Left ventricle myocardium superior (tissue), 1 donor: ENCODE results near the gene MIR17HG. TPM values are rescaled to one million over a fixed set of nuclear protein-coding genes. Genes with fewer than 3 reads are reported as not detected.
A peak's percentile ranks its signal among the peaks of the same experiment; 100 is the strongest.
"Not testable (repeated sequence)": the region's sequence is repeated elsewhere in the genome, so short reads cannot be mapped to it uniquely, and the experiment has no call there.

Source experiments
- ATAC-seq: fragments of 200-7000 bp; cut with Tn5 transposase; one replicate; pipeline ENCODE4 v1.9.1; 2020; ENCODE audit warnings: mild to moderate bottlenecking, moderate library complexity
- DNase-seq: peaks from one replicate; pipeline ENCODE4 v3.0.0-alpha.2; 2020
- intact Hi-C: fragments of 100-400 bp; cut with micrococcal nuclease; formaldehyde crosslinking; loops from one replicate; pipeline ENCODE4 v1.11.0; 2022
- long read RNA-seq: library from polyadenylated mRNA; unstranded; transcript quantifications from one replicate; pipeline ENCODE4 v2.0.0, GENCODE V29; 2021
- total RNA-seq: library from RNA; stranded (reverse); fragmentation: NEBNext Ultra II Directional; extraction: Animal tissue kit (Norgen Biotek cat#: 25700); gene quantifications from one replicate; pipeline ENCODE4 v1.2.1, GENCODE V29; 2021
- donor health status: DM: no; HTN: yes; CAD: no; lungs with severe emphysema.

Gene MIR17HG
- total RNA-seq = 1.7 TPM
- long read RNA-seq = 0 reads

GRCh38 chr13:91347202-91347995, at the start of gene MIR17HG:
TSS of gene MIR17HG (plus strand) at chr13:91347687.
- intact Hi-C loops = no loop called here
- peak; percentile 93 for ATAC-seq
- DNase-seq = peak; percentile 94

DNA sequence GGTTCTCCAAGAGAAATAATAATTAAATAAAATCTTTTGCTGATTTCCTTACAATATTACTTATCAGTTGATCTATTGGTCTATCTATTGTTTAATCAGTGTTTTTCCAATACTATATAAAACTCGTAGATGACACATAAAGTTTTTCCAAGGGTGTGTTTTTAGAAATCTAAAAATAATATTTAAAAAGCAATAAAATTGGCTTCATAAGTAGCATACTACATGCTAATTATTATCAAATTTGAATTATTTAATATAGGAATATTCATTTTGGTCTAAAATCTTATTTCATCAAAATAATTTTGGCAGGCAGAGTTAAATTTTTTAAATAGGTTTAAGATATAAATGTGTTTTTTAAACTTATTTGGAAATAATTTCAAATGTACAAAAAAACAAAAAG, 49.4 kb upstream of the MIR17HG start:
- ATAC-seq (no peak), DNase-seq (no peak)
- intact Hi-C loops = no loop called here

DNA sequence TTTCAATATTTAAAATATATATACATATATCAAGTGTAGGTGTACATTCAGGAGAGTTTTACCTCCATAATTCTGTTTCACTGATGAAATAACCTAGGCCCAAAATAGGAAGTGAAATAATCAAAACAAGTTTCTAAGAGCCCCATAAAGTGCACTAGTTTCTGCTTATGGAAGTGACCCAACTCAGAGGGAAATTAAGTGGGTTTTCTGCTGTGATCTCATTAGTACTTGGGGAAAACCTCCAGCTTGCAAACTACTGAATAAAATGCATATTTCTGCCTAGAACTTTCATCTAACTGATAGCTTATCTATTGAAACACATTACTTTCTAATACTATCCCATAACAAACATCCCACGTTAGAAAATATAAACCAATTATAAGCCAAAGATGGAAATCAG, 45.4 kb upstream of the MIR17HG start:
- intact Hi-C loops = no loop called here
- ATAC-seq (no peak), DNase-seq (no peak)

- ATAC-seq = no peak
Measured at GRCh38 chr13:91303031-91303430, 44.5 kb upstream of the MIR17HG start.

DNA sequence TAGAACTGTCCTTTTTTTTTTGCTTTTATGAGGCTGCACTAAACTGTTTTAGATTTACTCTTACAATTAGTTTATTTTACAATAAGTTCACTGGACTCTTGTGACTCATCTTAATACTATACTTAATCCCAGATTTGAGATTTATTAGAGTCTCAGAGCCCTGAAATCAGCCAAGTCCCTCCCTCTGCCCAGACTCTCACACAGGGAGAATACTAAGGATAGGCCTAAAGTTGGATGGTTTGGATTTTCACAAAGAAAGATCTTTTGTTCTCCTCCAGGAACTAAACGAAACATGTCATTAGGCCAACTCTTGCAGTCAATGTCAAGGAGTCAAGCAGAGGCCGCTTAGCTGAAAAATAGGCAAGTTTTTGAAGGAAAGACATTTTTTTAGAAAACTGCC, 42.7 kb upstream of the MIR17HG start:
- peak; percentile 52 for ATAC-seq
- no peak for DNase-seq
- intact Hi-C loops = no loop called here

More at GRCh38 chr13:91303031-91303430, 44.5 kb upstream of the MIR17HG start:
- DNase-seq = no peak
- intact Hi-C loops = no loop called here

DNA sequence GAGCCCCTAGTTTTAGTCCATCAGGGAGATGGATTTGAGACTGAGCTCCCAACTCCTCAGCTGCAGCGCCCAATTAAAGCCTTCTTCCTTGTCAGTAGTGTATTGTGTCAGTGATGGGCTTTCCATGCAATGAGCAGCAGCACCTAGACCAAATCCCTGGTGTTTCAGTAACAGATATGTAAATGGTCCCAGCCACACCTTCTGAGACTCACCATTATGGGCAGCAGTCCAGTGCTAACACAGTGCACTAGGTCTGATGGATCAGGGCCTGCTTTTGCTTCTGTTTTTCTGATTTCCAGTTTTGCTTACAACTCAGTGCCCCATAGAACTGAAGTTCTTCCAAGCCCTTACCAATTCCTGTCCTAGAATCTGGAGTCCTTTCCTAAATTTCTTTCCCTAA, 41.8 kb upstream of the MIR17HG start:
- intact Hi-C loops = no loop called here
- DNase-seq (no peak), ATAC-seq (no peak)

DNA sequence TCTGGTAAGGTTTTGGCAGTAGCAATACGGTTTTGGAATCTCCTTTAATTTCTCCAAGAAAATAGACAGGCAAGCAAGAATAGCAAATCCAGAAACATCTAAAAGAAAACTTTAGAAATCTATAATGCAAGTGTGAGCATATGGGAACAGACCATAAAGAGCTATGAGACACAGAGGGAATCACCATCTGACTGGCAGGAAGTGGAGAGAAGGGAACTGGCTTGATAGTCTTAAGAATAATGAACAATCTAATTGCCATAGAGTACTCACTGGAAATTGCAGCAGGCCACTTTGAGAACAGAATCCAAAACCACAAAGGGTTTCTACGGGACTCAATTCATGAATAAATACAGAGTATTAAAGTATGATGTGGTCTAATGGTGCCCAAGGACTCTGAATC, 39.6 kb upstream of the MIR17HG start:
- ATAC-seq = no peak
- intact Hi-C loops = no loop called here

GRCh38 chr13:91308299-91308698, 39.2 kb upstream of the MIR17HG start:
- DNase-seq = no peak
- no peak for ATAC-seq
- intact Hi-C loops = no loop called here

More for the DNA sequence above, 39.6 kb upstream of the MIR17HG start:
- DNase-seq = no peak

GRCh38 chr13:91311491-91311890, 36.0 kb upstream of the MIR17HG start:
- ATAC-seq (no peak), DNase-seq (no peak)
- intact Hi-C loops = no loop called here

DNA sequence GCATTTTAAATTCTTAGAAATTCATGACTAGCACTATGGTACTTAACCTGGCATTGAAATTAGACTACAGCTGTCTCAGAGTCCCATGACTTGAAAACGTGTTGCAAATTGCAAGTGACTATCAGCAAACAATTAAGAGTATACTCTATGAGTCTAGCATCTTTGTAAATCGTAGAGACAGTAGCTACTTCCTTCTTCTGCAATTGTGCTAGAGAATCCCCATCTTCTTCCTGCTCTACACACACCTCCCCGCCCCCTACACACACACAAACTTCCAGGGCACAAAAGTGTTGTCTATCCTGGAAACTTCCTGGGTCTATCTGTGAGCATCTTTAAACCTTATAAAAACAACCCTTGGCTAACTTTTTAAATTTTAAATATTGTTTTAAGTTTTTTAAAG, 35.2 kb upstream of the MIR17HG start:
- no peak for ATAC-seq
- DNase-seq = no peak
- intact Hi-C loops = no loop called here

DNA sequence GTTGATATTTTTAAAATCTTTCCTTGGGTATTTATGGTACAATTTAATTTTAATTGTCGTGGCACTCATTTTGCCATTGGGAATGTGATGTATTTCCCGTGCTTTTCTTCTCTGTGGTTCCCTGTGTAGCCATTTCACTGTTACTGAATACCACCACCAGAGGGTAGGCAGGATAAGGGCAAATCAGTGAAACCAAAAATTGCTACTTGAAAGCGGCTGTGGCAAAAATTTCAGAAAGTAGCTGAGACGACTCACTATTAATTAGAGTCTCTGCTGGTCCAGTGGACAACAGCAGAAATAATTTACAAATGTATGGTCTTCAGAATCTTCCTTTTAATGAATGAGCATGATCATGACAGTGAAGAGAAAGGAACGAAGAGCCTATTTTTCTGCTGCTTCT, 34.4 kb upstream of the MIR17HG start:
- DNase-seq (no peak), ATAC-seq (no peak)
- intact Hi-C loops = no loop called here

- ATAC-seq (no peak), DNase-seq (no peak)
- intact Hi-C loops = no loop called here
Measured at GRCh38 chr13:91313581-91313980, 33.9 kb upstream of the MIR17HG start.

GRCh38 chr13:91314888-91315287, 32.6 kb upstream of the MIR17HG start:
- ATAC-seq (no peak), DNase-seq (no peak)
- intact Hi-C loops = no loop called here

- intact Hi-C loops = no loop called here
- DNase-seq = no peak
- no peak for ATAC-seq
Measured at GRCh38 chr13:91318886-91319285, 28.6 kb upstream of the MIR17HG start.

- ATAC-seq (no peak), DNase-seq (no peak)
- intact Hi-C loops = no loop called here
Measured at GRCh38 chr13:91319996-91320395, 27.5 kb upstream of the MIR17HG start.

DNA sequence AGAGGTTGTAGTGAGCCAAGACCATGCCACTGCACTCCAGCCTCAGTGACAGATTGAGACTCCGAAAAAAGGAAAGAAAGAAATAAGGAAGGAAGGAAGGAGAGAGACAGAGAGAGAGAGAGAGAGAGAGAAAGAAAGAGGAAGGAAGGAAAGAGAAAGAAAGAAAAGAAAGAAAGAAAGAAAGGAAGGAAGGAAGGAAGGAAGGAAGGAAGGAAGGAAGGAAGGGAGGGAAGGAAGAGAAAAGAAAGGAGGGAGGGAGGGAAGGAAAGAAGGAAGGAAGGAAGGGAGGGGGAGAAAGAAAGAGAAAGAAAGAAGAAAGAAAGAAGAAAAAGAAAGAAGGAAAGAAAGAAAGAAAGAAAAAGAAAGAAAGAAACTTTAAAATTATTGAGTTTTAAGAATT, 26.5 kb upstream of the MIR17HG start:
- intact Hi-C loops, DNase-seq, ATAC-seq: not testable (repeated sequence)

- ATAC-seq = no peak
- intact Hi-C loops = no loop called here
- no peak for DNase-seq
Measured at GRCh38 chr13:91323349-91323748, 24.1 kb upstream of the MIR17HG start.

- ATAC-seq (no peak), DNase-seq (no peak)
- intact Hi-C loops = no loop called here
Measured at GRCh38 chr13:91326146-91326545, 21.3 kb upstream of the MIR17HG start.

DNA sequence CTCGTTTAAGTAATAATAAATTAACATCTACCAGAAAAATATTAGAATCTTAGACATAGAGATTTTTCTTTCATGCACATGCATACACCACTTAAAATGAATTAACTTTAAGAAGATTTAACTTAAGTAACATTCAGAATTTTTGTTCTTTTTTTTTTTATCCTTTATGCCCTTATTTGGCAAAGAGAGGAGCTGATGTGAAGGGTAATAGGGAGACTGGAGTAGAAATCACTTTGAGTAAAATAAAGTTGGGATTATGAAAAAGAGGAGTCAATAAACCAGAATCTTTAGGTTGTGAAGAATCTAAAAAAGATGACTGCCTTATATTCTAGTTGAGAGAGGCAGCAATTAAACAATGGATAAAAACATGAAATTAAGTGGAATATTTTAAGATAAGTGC, 18.8 kb upstream of the MIR17HG start:
- ATAC-seq (no peak), DNase-seq (no peak)
- intact Hi-C loops = no loop called here

- DNase-seq = no peak
- intact Hi-C loops = no loop called here
- no peak for ATAC-seq
Measured at GRCh38 chr13:91329733-91330132, 17.8 kb upstream of the MIR17HG start.
